Activated CD8-positive, alpha-beta memory T cell treated with anti-CD3 and anti-CD28 coated beads, Interleukin-2, amount 10 ng/mL, durations not matched to agents 7 days and 5 days (primary cell): ENCODE measurements around the gene CELA2B. TPM values are rescaled to one million over a fixed set of nuclear protein-coding genes. Genes with fewer than 3 reads are reported as not detected.
"Not testable (repeated sequence)": the region's sequence is repeated elsewhere in the genome, so short reads cannot be mapped to it uniquely, and the experiment has no call there.

ENCODE experiments used
- ATAC-seq: fragments of 150-1000 bp; cut with Tn5 transposase; one replicate; pipeline ENCODE4 v1.10.0; 2021; ENCODE audit warnings: moderate library complexity
- CTCF ChIA-PET: fragments of 350-600 bp; sonication (Branson Sonifier 250); formaldehyde crosslinking; loops from one replicate; lab custom pipeline; 2021; ENCODE audit warnings: antibody characterized with exemption; lab: Charles Lee
- DNase-seq: peaks from one replicate; pipeline ENCODE4 v3.0.0-alpha.2; 2020
- H3K27ac Mint-ChIP-seq: one replicate; pipeline ENCODE4 v1.8.0; 2021; ENCODE audit warnings: mild to moderate bottlenecking, mixed read lengths
- H3K27me3 Mint-ChIP-seq: one replicate; pipeline ENCODE4 v1.8.0; 2021; ENCODE audit warnings: mixed read lengths
- H3K36me3 Mint-ChIP-seq: one replicate; pipeline ENCODE4 v1.8.0; 2021; ENCODE audit warnings: mild to moderate bottlenecking, mixed read lengths
- H3K4me1 Mint-ChIP-seq: one replicate; pipeline ENCODE4 v1.8.0; 2021; ENCODE audit warnings: mixed read lengths
- H3K4me3 Mint-ChIP-seq: one replicate; pipeline ENCODE4 v1.8.0; 2021; ENCODE audit warnings: mild to moderate bottlenecking, moderate library complexity, mixed read lengths
- H3K9me3 Mint-ChIP-seq: one replicate; pipeline ENCODE4 v1.8.0; 2022; ENCODE audit warnings: low read depth, mixed read lengths
- total RNA-seq, 2 experiments: library from RNA; stranded (reverse); gene quantifications; one replicate each; pipeline ENCODE4 v1.2.3, GENCODE V29; 2021

CELA2B gene
- total RNA-seq, 2 experiments from 2014 or later, result not detected

GRCh38 chr1:15463926-15464322 lies 12.0 kb upstream of the CELA2B start:
- peaks cover 12% of the 10 kb centered on the region for H3K27me3 Mint-ChIP-seq
- DNase-seq, H3K4me1 Mint-ChIP-seq, ATAC-seq, H3K9me3 Mint-ChIP-seq, H3K4me3 Mint-ChIP-seq, H3K36me3 Mint-ChIP-seq, H3K27ac Mint-ChIP-seq, CTCF ChIA-PET: not testable (repeated sequence)

- Mint-ChIP-seq H3K9me3 (no peaks in the 10 kb centered on the region), H3K27me3 (peaks cover 12% of the 10 kb centered on the region), H3K36me3 (no peaks in the 10 kb centered on the region), H3K27ac (no peak overlapping the region), H3K4me1 (no peaks in the 10 kb centered on the region), H3K4me3 (no peak overlapping the region)
- CTCF ChIA-PET, result no interaction called here
- no peak for ATAC-seq
- DNase-seq, result no peak
These were observed 10.2 kb upstream of the CELA2B start for GRCh38 chr1:15465674-15466073.

- not testable (repeated sequence) for DNase-seq, ATAC-seq
These were observed 8.8 kb upstream of the CELA2B start for GRCh38 chr1:15466955-15467625.

GRCh38 chr1:15468145-15468544 lies 7.8 kb upstream of the CELA2B start:
- DNase-seq (no peak), ATAC-seq (no peak)
- Mint-ChIP-seq H3K36me3 (no peaks in the 10 kb centered on the region), H3K4me3 (no peak overlapping the region), H3K4me1 (no peaks in the 10 kb centered on the region), H3K27ac (no peak overlapping the region), H3K27me3 (peaks cover 5% of the 10 kb centered on the region), H3K9me3 (no peaks in the 10 kb centered on the region)
- CTCF ChIA-PET, result interaction anchor here (0.6 to 1.5 kb wide), 2 partner anchors 145 to 187 kb away, joined by 3 to 4 read pairs; no protein-coding TSS in a partner anchor

More at GRCh38 chr1:15466955-15467625, 8.8 kb upstream of the CELA2B start:
- not testable (repeated sequence) for H3K27me3 Mint-ChIP-seq, H3K36me3 Mint-ChIP-seq, H3K4me3 Mint-ChIP-seq, H3K27ac Mint-ChIP-seq, H3K4me1 Mint-ChIP-seq, H3K9me3 Mint-ChIP-seq
- CTCF ChIA-PET, result interaction anchor here (1.5 kb wide), 1 partner anchor 144 kb away, joined by 4 read pairs; no protein-coding TSS in a partner anchor

- Mint-ChIP-seq H3K4me3 (no peak overlapping the region), H3K27ac (no peak overlapping the region), H3K4me1 (no peaks in the 10 kb centered on the region), H3K36me3 (no peaks in the 10 kb centered on the region), H3K9me3 (no peaks in the 10 kb centered on the region), H3K27me3 (peaks cover 5% of the 10 kb centered on the region)
- DNase-seq (no peak), ATAC-seq (no peak)
- CTCF ChIA-PET, result no interaction called here
These were observed 6.5 kb upstream of the CELA2B start for GRCh38 chr1:15469361-15469760.

- H3K9me3 Mint-ChIP-seq, H3K27ac Mint-ChIP-seq, H3K27me3 Mint-ChIP-seq, CTCF ChIA-PET, ATAC-seq, DNase-seq, H3K4me3 Mint-ChIP-seq, H3K4me1 Mint-ChIP-seq, H3K36me3 Mint-ChIP-seq: not testable (repeated sequence)
These were observed 6.0 kb upstream of the CELA2B start for GRCh38 chr1:15469821-15470448.

- H3K9me3 Mint-ChIP-seq, DNase-seq, CTCF ChIA-PET, H3K4me3 Mint-ChIP-seq, H3K4me1 Mint-ChIP-seq, H3K27ac Mint-ChIP-seq, H3K27me3 Mint-ChIP-seq, ATAC-seq, H3K36me3 Mint-ChIP-seq: not testable (repeated sequence)
These were observed 4.8 kb upstream of the CELA2B start for GRCh38 chr1:15471067-15471466.

- H3K27me3 Mint-ChIP-seq, H3K36me3 Mint-ChIP-seq, H3K9me3 Mint-ChIP-seq, H3K4me3 Mint-ChIP-seq, H3K4me1 Mint-ChIP-seq, ATAC-seq, H3K27ac Mint-ChIP-seq, CTCF ChIA-PET, DNase-seq: not testable (repeated sequence)
These were observed 4.2 kb upstream of the CELA2B start for GRCh38 chr1:15471723-15472122.

- no peak for DNase-seq
- peaks cover 5% of the 10 kb centered on the region for H3K27me3 Mint-ChIP-seq
- no peak overlapping the region for H3K27ac Mint-ChIP-seq
- CTCF ChIA-PET, result no interaction called here
- H3K9me3 Mint-ChIP-seq, result no peaks in the 10 kb centered on the region
- no peaks in the 10 kb centered on the region for H3K4me1 Mint-ChIP-seq
- no peaks in the 10 kb centered on the region for H3K36me3 Mint-ChIP-seq
- no peak for ATAC-seq
- no peak overlapping the region for H3K4me3 Mint-ChIP-seq
These were observed 3.3 kb upstream of the CELA2B start for GRCh38 chr1:15472587-15472986.

GRCh38 chr1:15476927-15477326 lies 1.0 kb downstream of the CELA2B start:
- Mint-ChIP-seq H3K9me3 (no peaks in the 10 kb centered on the region), H3K36me3 (no peaks in the 10 kb centered on the region), H3K27ac (no peak overlapping the region), H3K4me1 (no peaks in the 10 kb centered on the region), H3K4me3 (no peak overlapping the region), H3K27me3 (no peaks in the 10 kb centered on the region)
- ATAC-seq (no peak), DNase-seq (no peak)
- CTCF ChIA-PET, result no interaction called here

- no peak for ATAC-seq
These were observed 1.8 kb downstream of the CELA2B start for GRCh38 chr1:15477646-15478212.

GRCh38 chr1:15479654-15480347 lies 3.9 kb downstream of the CELA2B start:
- H3K36me3 Mint-ChIP-seq, result no peaks in the 10 kb centered on the region
- CTCF ChIA-PET, result interaction anchor here (1.0 kb wide), 1 partner anchor 12 kb away, joined by 3 read pairs; no protein-coding TSS in a partner anchor
- DNase-seq (no peak), ATAC-seq (no peak)
- H3K4me1 Mint-ChIP-seq, result peaks cover 1% of the 10 kb centered on the region
- no peaks in the 10 kb centered on the region for H3K27me3 Mint-ChIP-seq
- H3K27ac Mint-ChIP-seq, result no peak overlapping the region
- no peak overlapping the region for H3K4me3 Mint-ChIP-seq
- no peaks in the 10 kb centered on the region for H3K9me3 Mint-ChIP-seq

More at GRCh38 chr1:15477646-15478212, 1.8 kb downstream of the CELA2B start:
- CTCF ChIA-PET, result no interaction called here
- Mint-ChIP-seq H3K36me3 (no peaks in the 10 kb centered on the region), H3K27ac (no peak overlapping the region), H3K9me3 (no peaks in the 10 kb centered on the region), H3K4me3 (no peak overlapping the region), H3K27me3 (no peaks in the 10 kb centered on the region), H3K4me1 (no peaks in the 10 kb centered on the region)
- no peak for DNase-seq

GRCh38 chr1:15482455-15482854 lies 6.6 kb downstream of the CELA2B start:
- ATAC-seq, H3K36me3 Mint-ChIP-seq, H3K9me3 Mint-ChIP-seq, CTCF ChIA-PET, H3K27me3 Mint-ChIP-seq, H3K4me1 Mint-ChIP-seq, DNase-seq, H3K27ac Mint-ChIP-seq, H3K4me3 Mint-ChIP-seq: not testable (repeated sequence)
